ENCODE results near the gene ASPG. TPM values are rescaled to one million over a fixed set of nuclear protein-coding genes. Genes with fewer than 3 reads are reported as not detected.

ASPG gene
- polyA plus RNA-seq, 3 donors, result 0.01 TPM; not detected in 2

DNA sequence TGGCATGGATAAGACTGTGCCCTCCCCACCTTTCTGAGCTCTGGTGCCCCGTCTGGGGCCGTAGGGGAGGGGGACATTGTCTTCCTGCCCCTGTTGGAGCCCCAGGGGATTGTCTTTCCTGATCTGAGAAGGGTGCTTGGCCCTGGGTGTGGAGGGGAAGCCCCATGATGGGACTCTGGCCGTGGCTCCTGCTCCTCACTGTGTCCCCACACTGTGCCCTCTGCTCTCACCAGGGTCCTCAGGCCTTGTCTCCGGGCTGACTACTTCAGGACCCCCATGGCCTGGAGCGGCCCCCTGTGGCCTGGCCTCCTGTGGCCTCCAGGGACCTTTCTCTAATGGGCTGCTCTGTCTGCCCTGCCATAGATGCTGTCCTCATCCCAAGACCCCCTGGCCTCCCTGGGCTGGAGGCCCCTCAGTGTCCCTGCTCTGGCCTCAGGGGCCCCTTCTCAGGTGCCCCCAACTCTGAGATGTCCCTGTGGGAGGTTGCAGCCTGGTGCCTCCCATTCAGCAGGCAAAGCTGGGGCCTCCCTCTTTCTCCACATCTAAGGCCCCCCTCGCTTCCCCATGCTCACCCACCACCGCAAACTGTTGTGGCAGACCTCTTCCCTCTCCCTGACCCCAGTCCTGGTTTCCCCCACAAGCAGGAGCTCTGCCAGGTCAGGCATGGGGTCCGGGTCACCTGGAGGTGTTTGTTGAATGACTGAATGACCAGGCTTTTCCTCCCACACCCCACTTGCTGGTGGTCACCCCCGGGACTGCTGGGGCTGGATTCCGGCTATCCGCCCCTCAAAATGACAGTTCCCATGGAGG is 56.8 kb downstream of the ASPG start:
- Histone ChIP-seq H3K36me3 (replicated peaks in 1 of 2; ENCODE audit: control insufficient read depth in 1 of 2, insufficient read depth in 2 of 2, low read length in 2 of 2) (no peaks in the 10 kb centered on the region), H3K4me1 (ENCODE audit: control insufficient read depth in 1 of 2, insufficient read depth in 2 of 2, low read length in 2 of 2) (peaks cover 6 to 11% of the 10 kb centered on the region in 2 donors), H3K79me2 (ENCODE audit: insufficient read depth, low read length) (no peaks in the 10 kb centered on the region), H3K9me3 (replicated peaks in 1 of 2; ENCODE audit: control insufficient read depth in 1 of 2, insufficient read depth in 1 of 2, low read length in 2 of 2) (peaks cover 0 to 10% of the 10 kb centered on the region in 2 donors), H2AFZ (ENCODE audit: insufficient read depth, low read depth, low read length, poor library complexity, severe bottlenecking) (no peak overlapping the region), H3K4me2 (replicated peaks; ENCODE audit: extremely low read depth, low read length, poor library complexity, severe bottlenecking) (no peak overlapping the region), H3K9ac (ENCODE audit: insufficient read depth, low read length, poor library complexity, severe bottlenecking) (no peak overlapping the region), H3K4me3 (replicated peaks in 1 of 3; ENCODE audit: low read depth in 2 of 3, low read length in 3 of 3) (no peak overlapping the region), H3K27me3 (ENCODE audit: control insufficient read depth in 2 of 2, insufficient read depth in 2 of 2, low read length in 2 of 2) (peaks cover 7 to 23% of the 10 kb centered on the region in 2 donors), H4K20me1 (ENCODE audit: insufficient read depth, low read length) (no peaks in the 10 kb centered on the region), H3K27ac (ENCODE audit: low read depth in 1 of 2, low read length in 2 of 2) (no peak overlapping the region)
- no peak for DNase-seq
- TF ChIP-seq, protein P1, sequence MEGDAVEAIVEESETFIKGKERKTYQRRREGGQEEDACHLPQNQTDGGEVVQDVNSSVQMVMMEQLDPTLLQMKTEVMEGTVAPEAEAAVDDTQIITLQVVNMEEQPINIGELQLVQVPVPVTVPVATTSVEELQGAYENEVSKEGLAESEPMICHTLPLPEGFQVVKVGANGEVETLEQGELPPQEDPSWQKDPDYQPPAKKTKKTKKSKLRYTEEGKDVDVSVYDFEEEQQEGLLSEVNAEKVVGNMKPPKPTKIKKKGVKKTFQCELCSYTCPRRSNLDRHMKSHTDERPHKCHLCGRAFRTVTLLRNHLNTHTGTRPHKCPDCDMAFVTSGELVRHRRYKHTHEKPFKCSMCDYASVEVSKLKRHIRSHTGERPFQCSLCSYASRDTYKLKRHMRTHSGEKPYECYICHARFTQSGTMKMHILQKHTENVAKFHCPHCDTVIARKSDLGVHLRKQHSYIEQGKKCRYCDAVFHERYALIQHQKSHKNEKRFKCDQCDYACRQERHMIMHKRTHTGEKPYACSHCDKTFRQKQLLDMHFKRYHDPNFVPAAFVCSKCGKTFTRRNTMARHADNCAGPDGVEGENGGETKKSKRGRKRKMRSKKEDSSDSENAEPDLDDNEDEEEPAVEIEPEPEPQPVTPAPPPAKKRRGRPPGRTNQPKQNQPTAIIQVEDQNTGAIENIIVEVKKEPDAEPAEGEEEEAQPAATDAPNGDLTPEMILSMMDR (IDR thresholded peaks at IDR 0.05), result no peak
- H3K9me3 Mint-ChIP-seq, result peaks cover 0 to 4% (median 0%) of the 10 kb centered on the region in 7 donors
- no peak overlapping the region for H3K4me3 Mint-ChIP-seq
- no peak overlapping the region for H3K27ac Mint-ChIP-seq
- peaks cover 2% of the 10 kb centered on the region for H3K4me1 Mint-ChIP-seq
- WGBS (ENCODE audit: insufficient coverage), result 94% methylated on average over 2 of the region's 11 CpGs
- no peaks in the 10 kb centered on the region for H3K36me3 Mint-ChIP-seq
- peaks cover 26 to 39% (median 33%) of the 10 kb centered on the region in 3 donors for H3K27me3 Mint-ChIP-seq (ENCODE audit: low read depth in 3 of 3)
- intact Hi-C loops (cut with micrococcal nuclease), result no loop called here

DNA sequence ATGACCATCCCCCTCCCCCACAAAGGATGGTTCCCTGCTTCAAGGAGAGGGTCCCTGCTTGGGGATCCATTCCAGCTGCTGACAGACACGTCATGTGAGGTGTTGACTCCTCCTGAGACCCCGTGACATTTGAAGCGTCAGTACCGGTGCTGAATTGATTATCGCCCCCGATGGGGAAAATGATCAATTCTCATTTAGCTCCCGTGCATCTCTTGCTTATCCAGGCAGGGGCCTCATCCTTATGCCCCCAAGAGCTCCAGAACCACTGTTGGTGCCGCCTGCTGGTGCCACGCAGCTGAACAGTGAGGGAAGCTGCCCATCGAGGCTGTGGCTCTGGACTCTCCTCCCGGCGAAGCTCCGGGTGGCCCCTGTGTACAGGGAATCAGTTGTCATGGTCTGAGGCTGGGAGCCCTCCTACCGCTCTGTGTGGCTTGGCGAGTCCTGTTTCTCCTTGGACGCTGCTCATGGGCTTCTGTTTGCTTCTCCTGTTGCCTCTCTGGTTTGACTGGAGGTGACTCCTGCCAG is 57.5 kb downstream of the ASPG start:
- Histone ChIP-seq H3K27me3 (ENCODE audit: control insufficient read depth in 2 of 2, insufficient read depth in 2 of 2, low read length in 2 of 2) (peaks cover 7 to 17% of the 10 kb centered on the region in 2 donors), H3K4me1 (ENCODE audit: control insufficient read depth in 1 of 2, insufficient read depth in 2 of 2, low read length in 2 of 2) (peaks cover 2 to 4% of the 10 kb centered on the region in 2 donors)
- H3K36me3 Mint-ChIP-seq, result no peaks in the 10 kb centered on the region

More for the DNA sequence above, 57.5 kb downstream of the ASPG start:
- Mint-ChIP-seq H3K9me3 (peaks cover 0 to 4% (median 0%) of the 10 kb centered on the region in 7 donors), H3K4me1 (no peaks in the 10 kb centered on the region), H3K27me3 (ENCODE audit: low read depth in 3 of 3) (peaks cover 27 to 33% (median 28%) of the 10 kb centered on the region in 3 donors), H3K27ac (no peak overlapping the region), H3K4me3 (no peak overlapping the region)
- TF ChIP-seq, protein P1 (IDR thresholded peaks at IDR 0.05), result no peak
- DNase-seq, result no peak
- no peak overlapping the region for H3K4me3 ChIP-seq (replicated peaks in 1 of 3; ENCODE audit: low read depth in 2 of 3, low read length in 3 of 3)
- H2AFZ ChIP-seq (ENCODE audit: insufficient read depth, low read depth, low read length, poor library complexity, severe bottlenecking), result no peak overlapping the region
- 95% methylated on average over 15 of the region's 16 CpGs for WGBS (ENCODE audit: insufficient coverage)
- H3K4me2 ChIP-seq (replicated peaks; ENCODE audit: extremely low read depth, low read length, poor library complexity, severe bottlenecking), result no peak overlapping the region
- intact Hi-C loops (cut with micrococcal nuclease), result no loop called here
- H4K20me1 ChIP-seq (ENCODE audit: insufficient read depth, low read length), result no peaks in the 10 kb centered on the region
- no peaks in the 10 kb centered on the region for H3K79me2 ChIP-seq (ENCODE audit: insufficient read depth, low read length)
- no peak overlapping the region for H3K27ac ChIP-seq (ENCODE audit: low read depth in 1 of 2, low read length in 2 of 2)
- H3K9me3 ChIP-seq (replicated peaks in 1 of 2; ENCODE audit: control insufficient read depth in 1 of 2, insufficient read depth in 1 of 2, low read length in 2 of 2), result peaks cover 0 to 10% of the 10 kb centered on the region in 2 donors
- H3K36me3 ChIP-seq (replicated peaks in 1 of 2; ENCODE audit: control insufficient read depth in 1 of 2, insufficient read depth in 2 of 2, low read length in 2 of 2), result no peaks in the 10 kb centered on the region
- no peak overlapping the region for H3K9ac ChIP-seq (ENCODE audit: insufficient read depth, low read length, poor library complexity, severe bottlenecking)

Data from CD14-positive monocyte (primary cell).